Left ventricle myocardium inferior (tissue), 1 donor: ENCODE data around the gene SUSD1. TPM values are rescaled to one million over a fixed set of nuclear protein-coding genes. Genes with fewer than 3 reads are reported as not detected.

Experiments used
- DNase-seq: peaks from one replicate; pipeline ENCODE4 v3.0.0-alpha.2; 2020
- H3K27ac ChIP-seq: fragments of 200-600 bp; replicated peaks from 2 replicates; pipeline ENCODE4 v1.8.0; 2021
- H3K27me3 ChIP-seq: fragments of 200-600 bp; 2 replicates; pipeline ENCODE4 v1.8.0; 2021; ENCODE audit warnings: low read depth
- H3K36me3 ChIP-seq: fragments of 200-600 bp; 2 replicates; pipeline ENCODE4 v1.8.0; 2021
- H3K4me1 ChIP-seq: fragments of 200-600 bp; 2 replicates; pipeline ENCODE4 v1.8.0; 2021
- H3K4me3 ChIP-seq: fragments of 200-600 bp; 2 replicates; pipeline ENCODE4 v1.8.0; 2021; ENCODE audit warnings: mild to moderate bottlenecking, moderate library complexity
- H3K9me3 ChIP-seq: fragments of 200-600 bp; replicated peaks from 2 replicates; pipeline ENCODE4 v1.8.0; 2021
- CTCF ChIP-seq: fragments of 200-600 bp; IDR thresholded peaks from 2 replicates; pipeline ENCODE4 v1.8.0; 2021; ENCODE audit warnings: antibody characterized with exemption, mild to moderate bottlenecking, borderline replicate concordance
- intact Hi-C: fragments of 100-400 bp; cut with micrococcal nuclease; formaldehyde crosslinking; loops from one replicate; pipeline ENCODE4 v1.11.0; 2022
- total RNA-seq: library from RNA; stranded (reverse); fragmentation: NEBNext Ultra II Directional; extraction: Animal tissue kit (Norgen Biotek cat#: 25700); gene quantifications from one replicate; pipeline ENCODE4 v1.2.1, GENCODE V29; 2021
- donor health status: DM: no; HTN: yes; CAD: no; lungs with severe emphysema.

SUSD1 gene
- total RNA-seq, 1 donor from 2014 or later = 5.1 TPM

DNA sequence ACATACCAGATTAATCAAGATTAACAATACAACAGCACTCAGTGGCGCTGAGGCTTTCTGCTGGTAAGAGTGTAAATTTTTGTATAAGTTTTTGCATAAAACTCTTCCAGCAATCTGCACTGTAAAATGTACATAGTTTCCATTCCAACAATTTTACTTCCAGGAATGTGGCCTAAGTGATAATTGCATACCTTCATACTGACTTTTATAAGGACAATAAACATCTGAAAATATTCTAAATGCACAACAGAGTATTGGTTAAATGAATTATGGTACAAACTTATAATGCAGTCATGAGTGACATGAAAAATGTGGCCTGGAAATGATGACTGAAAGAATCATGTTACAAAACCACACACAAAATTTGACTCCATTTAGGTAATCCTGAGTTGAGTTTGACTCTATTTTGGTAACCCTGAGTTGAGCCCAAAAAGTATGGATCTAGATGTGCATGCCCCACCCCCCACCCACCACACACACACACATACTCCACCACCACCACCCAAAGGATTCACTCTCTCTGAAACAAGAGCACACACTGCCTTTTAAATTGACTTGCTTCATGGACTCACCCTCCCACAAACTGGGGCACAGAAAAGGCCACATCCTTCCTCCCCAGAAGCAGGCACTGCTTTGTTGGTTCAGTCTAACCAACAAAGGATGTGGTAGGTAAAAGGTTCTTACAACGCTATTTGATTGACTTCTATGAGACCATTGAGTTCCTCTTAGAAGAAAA is 137.6 kb downstream of the SUSD1 start:
- Histone ChIP-seq H3K4me1 (peaks cover 28% of the 10 kb centered on the region), H3K27me3 (no peaks in the 10 kb centered on the region), H3K36me3 (peaks cover 24% of the 10 kb centered on the region), H3K4me3 (no peak overlapping the region), H3K9me3 (no peaks in the 10 kb centered on the region), H3K27ac (no peak overlapping the region)
- intact Hi-C loops = no loop called here
- DNase-seq = no peak
- TF ChIP-seq CTCF = no peak

DNA sequence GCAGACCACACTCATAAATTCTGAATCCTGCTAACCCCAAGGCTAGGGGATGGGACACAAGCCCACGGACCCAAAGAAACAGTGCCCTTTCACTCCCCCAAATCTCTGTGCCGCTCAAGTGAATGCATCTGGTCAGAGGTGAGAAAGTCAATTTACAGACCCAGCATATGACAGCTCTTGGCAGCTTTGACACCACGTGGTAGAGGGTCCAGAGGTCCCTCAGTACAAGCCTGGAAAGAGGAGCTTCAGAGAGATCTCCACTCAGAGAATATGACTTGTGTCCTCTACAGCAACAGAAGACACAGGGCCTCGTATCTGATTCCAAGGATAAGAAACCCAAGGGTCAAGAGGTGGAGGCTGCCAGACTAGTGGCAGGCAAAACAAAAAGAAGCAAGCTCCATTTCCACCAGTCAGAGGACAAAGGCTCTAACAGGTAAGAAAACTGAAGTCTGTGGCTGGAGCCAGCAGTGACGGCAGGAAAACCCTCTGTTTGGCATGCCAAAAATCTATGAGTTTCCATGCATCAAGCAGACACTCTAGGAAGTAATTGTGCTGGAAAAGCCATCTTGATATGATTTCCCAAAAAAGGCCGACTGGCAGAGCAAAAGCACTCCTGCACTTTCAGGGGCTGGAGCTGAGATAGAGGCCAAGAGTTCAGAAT is 139.8 kb downstream of the SUSD1 start:
- TF ChIP-seq CTCF = no peak
- Histone ChIP-seq H3K27ac (peak overlapping the region; percentile 70), H3K27me3 (no peaks in the 10 kb centered on the region), H3K4me1 (peaks cover 21% of the 10 kb centered on the region), H3K9me3 (no peaks in the 10 kb centered on the region), H3K36me3 (peaks cover 17% of the 10 kb centered on the region), H3K4me3 (no peak overlapping the region)
- intact Hi-C loops = no loop called here
- DNase-seq = no peak

DNA sequence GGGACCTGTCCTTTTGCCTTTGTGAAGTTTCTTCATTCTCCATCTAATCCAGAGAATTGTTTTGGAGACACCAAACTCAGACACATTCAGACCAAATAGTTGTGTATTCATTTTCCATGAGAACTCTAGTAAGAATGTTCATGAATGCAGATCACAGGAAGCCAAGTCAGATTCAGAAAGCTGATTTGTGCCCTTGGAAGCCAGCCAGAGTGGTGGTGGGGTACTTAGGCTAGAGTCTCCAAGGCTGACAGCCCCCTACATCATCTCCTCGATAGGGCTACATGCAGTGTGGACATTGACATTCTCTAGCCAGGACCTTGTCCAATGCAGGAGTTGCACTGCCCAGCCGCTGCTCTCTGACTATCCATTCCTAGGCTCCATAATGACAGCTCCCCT is 140.9 kb downstream of the SUSD1 start:
- H3K27me3 ChIP-seq = no peaks in the 10 kb centered on the region
- peaks cover 21% of the 10 kb centered on the region for H3K4me1 ChIP-seq
- H3K27ac ChIP-seq = no peak overlapping the region
- H3K36me3 ChIP-seq = peaks cover 9% of the 10 kb centered on the region
- intact Hi-C loops = no loop called here
- DNase-seq = no peak
- no peak for TF ChIP-seq CTCF
- H3K4me3 ChIP-seq = no peak overlapping the region
- H3K9me3 ChIP-seq = no peaks in the 10 kb centered on the region

- intact Hi-C loops = no loop called here
- Histone ChIP-seq H3K4me1 (peaks cover 21% of the 10 kb centered on the region), H3K36me3 (peaks cover 9% of the 10 kb centered on the region), H3K27ac (no peak overlapping the region), H3K4me3 (no peak overlapping the region), H3K27me3 (no peaks in the 10 kb centered on the region), H3K9me3 (no peaks in the 10 kb centered on the region)
- no peak for TF ChIP-seq CTCF
- no peak for DNase-seq
Measured at GRCh38 chr9:112033237-112034215, 141.6 kb downstream of the SUSD1 start.

- Histone ChIP-seq H3K27me3 (no peaks in the 10 kb centered on the region), H3K4me3 (no peak overlapping the region), H3K27ac (no peak overlapping the region), H3K36me3 (peaks cover 1% of the 10 kb centered on the region), H3K9me3 (no peaks in the 10 kb centered on the region), H3K4me1 (peaks cover 19% of the 10 kb centered on the region)
- DNase-seq = no peak
- no peak for TF ChIP-seq CTCF
- intact Hi-C loops = no loop called here
Measured at GRCh38 chr9:112032743-112033142, 142.4 kb downstream of the SUSD1 start.
